Measurements from ENCODE around the gene CDKN2A. TPM values are rescaled to one million over a fixed set of nuclear protein-coding genes. Genes with fewer than 3 reads are reported as not detected.
"Not testable (repeated sequence)": the region's sequence is repeated elsewhere in the genome, so short reads cannot be mapped to it uniquely, and the experiment has no call there.

Gene CDKN2A
- total RNA-seq, 1 donor from 2014 or later: 14.3 TPM

GRCh38 chr9:21967169-21967568, 27.0 kb downstream of the CDKN2A start:
- H3K9me3 Mint-ChIP-seq (ENCODE audit: unreplicated experiment): peaks cover 10% of the 10 kb centered on the region
- TF ChIP-seq CTCF (IDR thresholded peaks at IDR 0.05): no peak
- H3K27ac Mint-ChIP-seq (ENCODE audit: unreplicated experiment): no peak overlapping the region
- H3K4me1 Mint-ChIP-seq (ENCODE audit: unreplicated experiment): peaks cover 32% of the 10 kb centered on the region
- DNase-seq (ENCODE audit: extremely low spot score, unreplicated experiment): no peak
- H3K4me3 Mint-ChIP-seq (ENCODE audit: unreplicated experiment): no peak overlapping the region
- H3K36me3 Mint-ChIP-seq (ENCODE audit: unreplicated experiment): peaks cover 15% of the 10 kb centered on the region
- H3K27me3 Mint-ChIP-seq (ENCODE audit: unreplicated experiment): peaks cover 89% of the 10 kb centered on the region

DNA sequence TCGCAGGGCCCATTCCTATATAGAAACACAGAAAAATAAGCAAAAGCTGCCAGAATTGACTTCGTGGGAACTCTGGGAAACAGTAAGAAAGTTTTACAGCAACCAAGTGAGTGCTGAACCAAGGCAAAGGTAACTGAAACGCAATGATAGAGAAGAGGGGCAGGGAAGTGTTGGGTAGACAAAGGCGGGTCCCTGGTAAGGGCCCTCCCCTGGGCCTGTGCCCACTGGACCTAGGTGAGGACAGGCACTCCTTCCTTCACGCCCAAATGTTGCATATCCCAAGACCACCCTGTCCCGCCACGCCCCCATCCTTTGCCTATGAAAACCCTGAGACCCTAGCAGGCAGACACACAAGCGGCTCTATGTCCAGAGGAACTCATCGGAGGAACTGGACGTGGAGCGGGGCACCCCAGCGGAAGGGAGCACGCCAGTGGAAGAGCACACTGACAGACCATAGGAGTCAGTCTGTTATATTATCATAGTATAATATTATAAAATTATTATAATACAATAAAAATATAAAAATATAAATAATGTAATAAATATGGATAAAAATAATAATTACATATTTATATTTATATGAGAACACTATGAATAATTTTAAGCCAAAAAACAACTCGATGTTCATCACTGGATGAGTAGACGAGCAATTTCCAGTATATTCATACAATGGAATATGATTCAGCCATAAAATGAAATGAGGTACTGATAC, 27.9 kb downstream of the CDKN2A start:
- DNase-seq (ENCODE audit: extremely low spot score, unreplicated experiment): no peak
- Mint-ChIP-seq H3K36me3 (ENCODE audit: unreplicated experiment) (peaks cover 13% of the 10 kb centered on the region), H3K27me3 (ENCODE audit: unreplicated experiment) (peaks cover 91% of the 10 kb centered on the region), H3K27ac (ENCODE audit: unreplicated experiment) (no peak overlapping the region), H3K4me1 (ENCODE audit: unreplicated experiment) (peaks cover 31% of the 10 kb centered on the region), H3K9me3 (ENCODE audit: unreplicated experiment) (peaks cover 10% of the 10 kb centered on the region), H3K4me3 (ENCODE audit: unreplicated experiment) (no peak overlapping the region)
- no peak for TF ChIP-seq CTCF (IDR thresholded peaks at IDR 0.05)

GRCh38 chr9:21965401-21965951, 28.7 kb downstream of the CDKN2A start:
- Mint-ChIP-seq H3K36me3 (ENCODE audit: unreplicated experiment) (peaks cover 12% of the 10 kb centered on the region), H3K4me3 (ENCODE audit: unreplicated experiment) (peak overlapping the region; percentile 71), H3K27ac (ENCODE audit: unreplicated experiment) (no peak overlapping the region), H3K4me1 (ENCODE audit: unreplicated experiment) (peaks cover 28% of the 10 kb centered on the region), H3K27me3 (ENCODE audit: unreplicated experiment) (peaks cover 90% of the 10 kb centered on the region), H3K9me3 (ENCODE audit: unreplicated experiment) (peaks cover 10% of the 10 kb centered on the region)
- DNase-seq (ENCODE audit: extremely low spot score, unreplicated experiment): no peak
- TF ChIP-seq CTCF (IDR thresholded peaks at IDR 0.05): peak; percentile 64

DNA sequence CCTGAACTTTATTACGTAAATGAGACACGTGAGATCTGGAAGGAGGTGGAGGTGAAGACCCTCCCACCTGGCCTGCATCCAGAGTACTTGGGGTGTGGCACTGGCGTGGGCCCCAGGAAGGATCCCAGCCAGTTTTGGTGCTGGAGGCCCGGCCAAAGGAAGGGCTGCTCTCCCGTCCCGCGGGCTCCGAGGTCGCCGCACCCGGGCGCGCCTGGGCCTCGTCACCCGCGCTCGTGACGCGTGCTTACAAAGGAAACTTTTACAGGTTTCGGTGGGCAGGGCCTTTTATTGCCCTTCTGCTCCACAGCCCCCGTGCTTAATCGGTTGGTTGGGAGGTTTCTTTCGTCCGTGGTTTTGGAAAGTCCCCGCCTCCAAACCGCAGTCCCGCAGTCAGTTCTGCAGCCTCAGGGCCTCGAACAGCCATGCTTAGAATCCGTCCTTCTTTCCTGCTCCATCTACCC, 29.2 kb downstream of the CDKN2A start:
- Mint-ChIP-seq H3K4me3 (ENCODE audit: unreplicated experiment) (peak overlapping the region; percentile 71), H3K4me1 (ENCODE audit: unreplicated experiment) (peaks cover 27% of the 10 kb centered on the region), H3K27ac (ENCODE audit: unreplicated experiment) (no peak overlapping the region), H3K9me3 (ENCODE audit: unreplicated experiment) (peaks cover 10% of the 10 kb centered on the region), H3K27me3 (ENCODE audit: unreplicated experiment) (peaks cover 90% of the 10 kb centered on the region), H3K36me3 (ENCODE audit: unreplicated experiment) (peaks cover 9% of the 10 kb centered on the region)
- DNase-seq (ENCODE audit: extremely low spot score, unreplicated experiment): no peak
- TF ChIP-seq CTCF (IDR thresholded peaks at IDR 0.05): no peak

- no peak for TF ChIP-seq CTCF (IDR thresholded peaks at IDR 0.05)
- Mint-ChIP-seq H3K36me3 (ENCODE audit: unreplicated experiment) (peaks cover 5% of the 10 kb centered on the region), H3K4me1 (ENCODE audit: unreplicated experiment) (peaks cover 11% of the 10 kb centered on the region), H3K27me3 (ENCODE audit: unreplicated experiment) (peaks cover 70% of the 10 kb centered on the region), H3K4me3 (ENCODE audit: unreplicated experiment) (no peak overlapping the region), H3K9me3 (ENCODE audit: unreplicated experiment) (peaks cover 10% of the 10 kb centered on the region), H3K27ac (ENCODE audit: unreplicated experiment) (no peak overlapping the region)
- DNase-seq (ENCODE audit: extremely low spot score, unreplicated experiment): no peak
These were observed 32.6 kb downstream of the CDKN2A start for GRCh38 chr9:21961569-21961968.

- not testable (repeated sequence) for H3K9me3 Mint-ChIP-seq (ENCODE audit: unreplicated experiment); H3K36me3 Mint-ChIP-seq (ENCODE audit: unreplicated experiment); H3K4me1 Mint-ChIP-seq (ENCODE audit: unreplicated experiment); DNase-seq (ENCODE audit: extremely low spot score, unreplicated experiment); H3K27ac Mint-ChIP-seq (ENCODE audit: unreplicated experiment); H3K4me3 Mint-ChIP-seq (ENCODE audit: unreplicated experiment)
- peaks cover 65% of the 10 kb centered on the region for H3K27me3 Mint-ChIP-seq (ENCODE audit: unreplicated experiment)
These were observed 34.9 kb downstream of the CDKN2A start for GRCh38 chr9:21959268-21959667.

Measured in osteocyte (in vitro differentiated cells).